Keratinocyte (primary cell): ENCODE data around the gene CLSTN2. TPM values are rescaled to one million over a fixed set of nuclear protein-coding genes. Genes with fewer than 3 reads are reported as not detected.

Experiments used
- DNase-seq: peaks from one replicate; pipeline ENCODE4 v3.0.0-alpha.2; 2011; ENCODE audit warnings: low read depth, missing footprints, low spot score
- FAIRE-seq: peaks from 2 replicates; lab custom pipeline; 2011; peaks lifted over from hg19 to GRCh38; lab: Jason Lieb, UNC
- H2AFZ ChIP-seq: 2 replicates; pipeline ENCODE4 v1.6.0; 2012; ENCODE audit warnings: low read length, control low read depth, inconsistent platforms; ENCODE audit not compliant: control insufficient read depth
- H3K27ac ChIP-seq: 2 replicates; pipeline ENCODE4 v1.5.1; 2011; ENCODE audit warnings: low read length; ENCODE audit not compliant: control insufficient read depth, insufficient read depth
- H3K27me3 ChIP-seq: 3 replicates; pipeline ENCODE4 v1.6.0; 2011; ENCODE audit warnings: low read length; ENCODE audit not compliant: control insufficient read depth, insufficient read depth; ENCODE audit errors: extremely low read depth
- H3K36me3 ChIP-seq, 2 experiments: 2 replicates in 1 of 2; 3 replicates in 1 of 2; pipeline ENCODE4 v1.5.1; 2011; ENCODE audit warnings: low read length in 2 of 2, mild to moderate bottlenecking in 1 of 2; ENCODE audit not compliant: control insufficient read depth in 2 of 2, insufficient read depth in 2 of 2; ENCODE audit errors: extremely low read depth in 1 of 2
- H3K4me1 ChIP-seq: 3 replicates; pipeline ENCODE4 v1.5.1; 2011; ENCODE audit warnings: low read length; ENCODE audit not compliant: control insufficient read depth, insufficient read depth; ENCODE audit errors: extremely low read depth
- H3K4me2 ChIP-seq: 3 replicates; pipeline ENCODE4 v1.6.0; 2011; ENCODE audit warnings: low read depth, low read length; ENCODE audit not compliant: control insufficient read depth, insufficient read depth; ENCODE audit errors: extremely low read depth
- H3K4me3 ChIP-seq, 3 experiments: fragments of 200-600 bp in 1 of 3; sonication (generic) in 1 of 3; 2 replicates in 2 of 3; 3 replicates in 1 of 3; pipeline ENCODE4 v1.5.1; 2011 to 2016; ENCODE audit warnings: low read length in 3 of 3, mild to moderate bottlenecking in 3 of 3, control low read depth in 2 of 3, inconsistent platforms in 1 of 3, low read depth in 1 of 3, mixed read lengths in 1 of 3, mixed run types in 1 of 3, moderate library complexity in 1 of 3; ENCODE audit not compliant: control insufficient read depth in 2 of 3, insufficient read depth in 2 of 3; ENCODE audit errors: extremely low read depth in 1 of 3
- H3K79me2 ChIP-seq: 2 replicates; pipeline ENCODE4 v1.6.0; 2012; ENCODE audit warnings: low read length; ENCODE audit not compliant: control insufficient read depth, insufficient read depth
- H3K9ac ChIP-seq: 3 replicates; pipeline ENCODE4 v1.6.0; 2011; ENCODE audit warnings: low read length; ENCODE audit not compliant: control insufficient read depth, insufficient read depth; ENCODE audit errors: extremely low read depth
- H3K9me1 ChIP-seq: 3 replicates; pipeline ENCODE4 v1.6.0; 2011; ENCODE audit warnings: low read length; ENCODE audit not compliant: control insufficient read depth, insufficient read depth; ENCODE audit errors: extremely low read depth
- H3K9me3 ChIP-seq: 2 replicates; pipeline ENCODE4 v1.5.1; 2012; ENCODE audit warnings: low read depth, low read length; ENCODE audit not compliant: control insufficient read depth
- H4K20me1 ChIP-seq: 3 replicates; pipeline ENCODE4 v1.6.0; 2011; ENCODE audit warnings: low read length; ENCODE audit not compliant: control insufficient read depth, insufficient read depth; ENCODE audit errors: extremely low read depth
- EZH2 ChIP-seq: IDR thresholded peaks from one replicate; pipeline ENCODE4 v1.6.1; 2012; ENCODE audit warnings: inconsistent platforms, mild to moderate bottlenecking, low read length, moderate library complexity
- dilution Hi-C: fragments of 300-500 bp; cut with MboI; formaldehyde crosslinking; loops from one replicate; pipeline ENCODE4 v1.7.0; 2020; ENCODE audit warnings: low sequenced_read_pairs; ENCODE audit not compliant: extremely low pct_ligation_motif_present
- polyA plus RNA-seq, 5 experiments: library from polyadenylated mRNA; depleted of rRNA in 3 of 5; stranded (reverse) in 3 of 5; stranded (forward) in 1 of 5; unstranded in 1 of 5; fragments of >200 nt; gene quantifications; 1 replicate in 1 of 5; 2 replicates in 3 of 5; 3 replicates in 1 of 5; pipeline versions ENCODE4 v1.2.1 to v1.2.3, GENCODE V29; 2011 to 2012; ENCODE audit warnings: missing spikeins in 2 of 5, low read depth in 1 of 5, low replicate concordance in 1 of 5
- TF ChIP-seq, protein P1 (sequence below), 3 experiments: IDR thresholded peaks in 1 of 3; conservative IDR thresholded peaks in 1 of 3; optimal IDR thresholded peaks in 1 of 3; 2 replicates in 2 of 3; 3 replicates in 1 of 3; pipeline versions ENCODE3 to v1.5.1; 2011; ENCODE audit warnings: low read length in 3 of 3, mild to moderate bottlenecking in 3 of 3, moderate library complexity in 2 of 3, control low read depth in 1 of 3, inconsistent platforms in 1 of 3; ENCODE audit not compliant: insufficient read depth in 2 of 3; ENCODE audit errors: extremely low read depth in 1 of 3

The CLSTN2 gene
- polyA plus RNA-seq, 1 donor (not counting 4 experiments of a cell fraction or from before 2014, with no cell fraction given) = 0.09 TPM

DNA sequence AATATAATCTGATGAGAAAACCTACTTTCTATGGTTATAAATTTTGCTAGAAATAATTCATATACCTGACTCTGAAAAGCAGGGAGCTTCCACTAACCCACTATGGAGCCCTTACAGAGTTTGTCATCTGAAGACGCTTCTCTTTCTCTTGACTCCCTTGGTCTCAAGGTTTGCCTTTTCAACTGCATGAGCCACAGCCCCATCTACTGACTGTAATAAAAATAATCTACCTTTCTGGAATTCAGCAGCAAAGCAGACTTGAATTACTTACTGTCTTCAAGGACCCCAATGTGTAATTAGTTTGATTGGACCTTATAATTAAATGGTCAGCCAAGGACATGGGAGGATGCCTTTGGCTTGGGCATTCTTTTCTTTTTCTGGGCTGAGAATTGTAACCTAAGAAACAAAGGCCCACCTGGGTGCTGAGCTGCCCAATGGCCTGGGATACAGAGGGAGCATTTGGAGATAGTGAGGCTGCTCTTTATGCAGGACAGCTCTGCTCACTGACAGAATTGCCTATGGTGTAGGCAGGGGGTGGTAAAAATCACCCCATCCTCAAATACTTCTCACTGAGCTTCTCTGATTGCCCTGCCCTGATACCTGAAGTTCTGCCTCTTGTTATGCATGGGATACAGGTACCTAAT is 564.3 kb downstream of the CLSTN2 start:
- H3K4me3 ChIP-seq = no peak overlapping the region
- dilution Hi-C loops = no loop called here
- FAIRE-seq (no peak), DNase-seq (peak; percentile 9)
- H3K4me1 ChIP-seq = no peaks in the 10 kb centered on the region
- no peak overlapping the region for H2AFZ ChIP-seq
- H3K4me2 ChIP-seq = no peak overlapping the region
- H3K9ac ChIP-seq = no peak overlapping the region
- H3K9me1 ChIP-seq = no peaks in the 10 kb centered on the region
- H4K20me1 ChIP-seq = no peaks in the 10 kb centered on the region
- H3K9me3 ChIP-seq = no peaks in the 10 kb centered on the region
- no peak for TF ChIP-seq EZH2
- TF ChIP-seq, protein P1, sequence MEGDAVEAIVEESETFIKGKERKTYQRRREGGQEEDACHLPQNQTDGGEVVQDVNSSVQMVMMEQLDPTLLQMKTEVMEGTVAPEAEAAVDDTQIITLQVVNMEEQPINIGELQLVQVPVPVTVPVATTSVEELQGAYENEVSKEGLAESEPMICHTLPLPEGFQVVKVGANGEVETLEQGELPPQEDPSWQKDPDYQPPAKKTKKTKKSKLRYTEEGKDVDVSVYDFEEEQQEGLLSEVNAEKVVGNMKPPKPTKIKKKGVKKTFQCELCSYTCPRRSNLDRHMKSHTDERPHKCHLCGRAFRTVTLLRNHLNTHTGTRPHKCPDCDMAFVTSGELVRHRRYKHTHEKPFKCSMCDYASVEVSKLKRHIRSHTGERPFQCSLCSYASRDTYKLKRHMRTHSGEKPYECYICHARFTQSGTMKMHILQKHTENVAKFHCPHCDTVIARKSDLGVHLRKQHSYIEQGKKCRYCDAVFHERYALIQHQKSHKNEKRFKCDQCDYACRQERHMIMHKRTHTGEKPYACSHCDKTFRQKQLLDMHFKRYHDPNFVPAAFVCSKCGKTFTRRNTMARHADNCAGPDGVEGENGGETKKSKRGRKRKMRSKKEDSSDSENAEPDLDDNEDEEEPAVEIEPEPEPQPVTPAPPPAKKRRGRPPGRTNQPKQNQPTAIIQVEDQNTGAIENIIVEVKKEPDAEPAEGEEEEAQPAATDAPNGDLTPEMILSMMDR (optimal IDR thresholded peaks at IDR 0.05 in 1 of 3, IDR thresholded peaks at IDR 0.05 in 1 of 3, conservative IDR thresholded peaks at IDR 0.05 in 1 of 3; ENCODE audit: extremely low read depth in 1 of 3, insufficient read depth in 2 of 3, low read length in 3 of 3) = peak; percentile 33 to 46 (median 38)
- H3K27ac ChIP-seq = no peak overlapping the region
- no peaks in the 10 kb centered on the region for H3K79me2 ChIP-seq
- peaks cover 8% of the 10 kb centered on the region for H3K27me3 ChIP-seq
- H3K36me3 ChIP-seq = no peaks in the 10 kb centered on the region

GRCh38 chr3:140500473-140500872 is 565.5 kb downstream of the CLSTN2 start:
- H2AFZ ChIP-seq = no peak overlapping the region
- no peaks in the 10 kb centered on the region for H3K4me1 ChIP-seq
- H3K9me1 ChIP-seq = no peaks in the 10 kb centered on the region
- FAIRE-seq (no peak), DNase-seq (no peak)
- no peak overlapping the region for H3K4me3 ChIP-seq
- TF ChIP-seq, protein P1 (optimal IDR thresholded peaks at IDR 0.05 in 1 of 3, IDR thresholded peaks at IDR 0.05 in 1 of 3, conservative IDR thresholded peaks at IDR 0.05 in 1 of 3; ENCODE audit: extremely low read depth in 1 of 3, insufficient read depth in 2 of 3, low read length in 3 of 3) = no peak
- TF ChIP-seq EZH2 = no peak
- peaks cover 8% of the 10 kb centered on the region for H3K27me3 ChIP-seq
- H3K4me2 ChIP-seq = no peak overlapping the region
- H3K9ac ChIP-seq = no peak overlapping the region
- H3K79me2 ChIP-seq = no peaks in the 10 kb centered on the region
- dilution Hi-C loops = no loop called here
- H4K20me1 ChIP-seq = no peaks in the 10 kb centered on the region
- H3K36me3 ChIP-seq = no peaks in the 10 kb centered on the region
- no peaks in the 10 kb centered on the region for H3K9me3 ChIP-seq
- H3K27ac ChIP-seq = no peak overlapping the region
